Chondrocyte (in vitro differentiated cells): ENCODE results near the gene CLEC16A. TPM values are rescaled to one million over a fixed set of nuclear protein-coding genes. Genes with fewer than 3 reads are reported as not detected.

Source experiments
- DNase-seq: peaks from one replicate; pipeline ENCODE4 v3.0.0; 2021; ENCODE audit warnings: mixed read lengths, low spot score
- H3K27ac Mint-ChIP-seq: one replicate; pipeline ENCODE4 v1.8.0; 2021; ENCODE audit warnings: mild to moderate bottlenecking, moderate library complexity, mixed read lengths; ENCODE audit not compliant: unreplicated experiment
- H3K27me3 Mint-ChIP-seq: 2 replicates; pipeline ENCODE4 v1.8.0; 2021; ENCODE audit warnings: low read depth, mixed read lengths
- H3K36me3 Mint-ChIP-seq: 2 replicates; pipeline ENCODE4 v1.8.0; 2021; ENCODE audit warnings: low read depth, mixed read lengths
- H3K4me1 Mint-ChIP-seq: 2 replicates; pipeline ENCODE4 v1.8.0; 2021; ENCODE audit warnings: low read depth, mild to moderate bottlenecking, mixed read lengths
- H3K4me3 Mint-ChIP-seq: one replicate; pipeline ENCODE4 v1.8.0; 2021; ENCODE audit warnings: mild to moderate bottlenecking, moderate library complexity, mixed read lengths; ENCODE audit not compliant: unreplicated experiment
- H3K9me3 Mint-ChIP-seq: 2 replicates; pipeline ENCODE4 v1.8.0; 2021; ENCODE audit warnings: low read depth, mixed read lengths
- total RNA-seq: library from RNA; stranded (reverse); gene quantifications from 3 replicates; pipeline ENCODE4 v1.2.1, GENCODE V29; 2021
- TF ChIP-seq, protein P1 (sequence below): fragments of 200-600 bp; sonication (generic); IDR thresholded peaks from 2 replicates; pipeline ENCODE4 v1.5.0; 2021; ENCODE audit warnings: antibody characterized with exemption, mild to moderate bottlenecking, moderate library complexity

Gene CLEC16A
- total RNA-seq, 1 donor from 2014 or later = 17.9 TPM

DNA sequence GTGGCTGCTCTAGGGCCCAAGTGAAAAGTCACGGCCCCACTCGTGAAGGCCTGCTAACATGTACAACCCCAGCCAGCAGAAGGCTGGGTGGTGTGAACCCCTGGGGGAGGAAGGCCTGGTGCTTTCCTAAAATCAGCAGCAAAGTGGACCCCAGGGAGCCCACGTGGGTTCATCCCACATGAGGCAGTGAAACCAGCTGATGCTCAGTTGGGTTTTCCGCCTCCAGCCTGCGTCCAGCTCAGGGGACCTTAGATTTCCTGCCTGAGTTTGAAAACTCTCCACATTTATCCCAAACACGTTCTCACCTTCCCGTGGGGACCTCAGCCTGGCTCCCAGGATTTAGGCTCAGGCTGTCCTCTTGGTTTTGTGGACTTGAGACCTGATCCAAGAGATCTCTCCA, 225.8 kb downstream of the CLEC16A start:
- Mint-ChIP-seq H3K4me3 (no peak overlapping the region), H3K9me3 (no peaks in the 10 kb centered on the region), H3K36me3 (peaks cover 38% of the 10 kb centered on the region), H3K4me1 (no peaks in the 10 kb centered on the region), H3K27me3 (no peaks in the 10 kb centered on the region), H3K27ac (no peak overlapping the region)
- DNase-seq = no peak
- TF ChIP-seq, protein P1, sequence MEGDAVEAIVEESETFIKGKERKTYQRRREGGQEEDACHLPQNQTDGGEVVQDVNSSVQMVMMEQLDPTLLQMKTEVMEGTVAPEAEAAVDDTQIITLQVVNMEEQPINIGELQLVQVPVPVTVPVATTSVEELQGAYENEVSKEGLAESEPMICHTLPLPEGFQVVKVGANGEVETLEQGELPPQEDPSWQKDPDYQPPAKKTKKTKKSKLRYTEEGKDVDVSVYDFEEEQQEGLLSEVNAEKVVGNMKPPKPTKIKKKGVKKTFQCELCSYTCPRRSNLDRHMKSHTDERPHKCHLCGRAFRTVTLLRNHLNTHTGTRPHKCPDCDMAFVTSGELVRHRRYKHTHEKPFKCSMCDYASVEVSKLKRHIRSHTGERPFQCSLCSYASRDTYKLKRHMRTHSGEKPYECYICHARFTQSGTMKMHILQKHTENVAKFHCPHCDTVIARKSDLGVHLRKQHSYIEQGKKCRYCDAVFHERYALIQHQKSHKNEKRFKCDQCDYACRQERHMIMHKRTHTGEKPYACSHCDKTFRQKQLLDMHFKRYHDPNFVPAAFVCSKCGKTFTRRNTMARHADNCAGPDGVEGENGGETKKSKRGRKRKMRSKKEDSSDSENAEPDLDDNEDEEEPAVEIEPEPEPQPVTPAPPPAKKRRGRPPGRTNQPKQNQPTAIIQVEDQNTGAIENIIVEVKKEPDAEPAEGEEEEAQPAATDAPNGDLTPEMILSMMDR = no peak

DNA sequence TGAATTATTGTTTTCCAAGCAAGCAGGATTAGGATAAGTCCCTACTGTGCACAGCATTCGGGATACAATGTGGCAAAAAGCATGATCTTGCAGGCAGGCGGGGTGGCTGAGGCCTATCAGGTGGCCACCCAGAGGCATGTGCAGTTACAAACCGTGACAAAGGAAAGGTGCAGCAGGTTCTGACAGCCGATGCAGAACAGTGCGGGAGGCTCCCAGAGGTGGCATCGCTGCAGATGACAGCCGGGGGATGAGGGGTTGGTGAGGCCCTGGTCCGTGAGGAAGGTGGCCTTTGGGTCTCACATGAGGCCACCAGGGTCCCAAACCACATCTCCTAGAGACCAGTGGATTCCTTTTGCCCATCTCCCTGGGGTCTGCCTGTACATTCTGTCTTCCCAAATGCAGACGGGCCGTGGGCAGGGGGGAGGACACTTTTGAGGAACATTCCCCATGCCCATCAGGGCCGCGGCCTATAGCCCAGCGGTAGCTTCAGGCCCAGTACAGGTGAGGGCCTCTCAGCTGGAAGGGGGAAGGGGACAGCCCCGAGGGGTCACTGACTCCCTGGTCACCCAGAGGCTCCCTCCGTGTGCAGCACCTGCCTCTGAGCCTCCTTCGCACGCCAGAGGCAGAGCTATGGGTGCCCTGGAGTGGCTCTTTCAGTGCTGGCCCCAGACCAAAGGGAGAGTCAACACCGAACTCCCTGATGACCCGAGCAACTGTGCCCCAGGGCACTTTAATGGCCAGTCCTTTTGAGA, 226.5 kb downstream of the CLEC16A start:
- peak; percentile 54 for DNase-seq
- TF ChIP-seq, protein P1 = no peak
- Mint-ChIP-seq H3K4me1 (no peaks in the 10 kb centered on the region), H3K27ac (no peak overlapping the region), H3K27me3 (no peaks in the 10 kb centered on the region), H3K36me3 (peaks cover 38% of the 10 kb centered on the region), H3K9me3 (no peaks in the 10 kb centered on the region), H3K4me3 (no peak overlapping the region)

DNA sequence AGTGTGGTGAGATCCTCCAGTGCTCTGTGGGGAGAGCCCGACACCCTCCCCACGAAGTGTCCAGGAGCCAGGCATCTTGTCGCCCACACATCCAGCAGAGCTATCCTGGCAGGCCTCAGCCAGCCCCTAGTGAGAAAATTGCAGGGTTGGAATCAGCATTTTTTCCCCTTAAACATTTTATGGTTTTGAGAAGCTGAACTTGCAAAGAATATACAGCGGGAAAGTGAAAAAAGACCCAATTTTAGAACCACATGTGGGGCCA, 227.0 kb downstream of the CLEC16A start:
- Mint-ChIP-seq H3K27ac (no peak overlapping the region), H3K27me3 (no peaks in the 10 kb centered on the region), H3K4me3 (no peak overlapping the region), H3K4me1 (no peaks in the 10 kb centered on the region), H3K36me3 (peaks cover 37% of the 10 kb centered on the region), H3K9me3 (no peaks in the 10 kb centered on the region)
- TF ChIP-seq, protein P1 = no peak
- DNase-seq = no peak

DNA sequence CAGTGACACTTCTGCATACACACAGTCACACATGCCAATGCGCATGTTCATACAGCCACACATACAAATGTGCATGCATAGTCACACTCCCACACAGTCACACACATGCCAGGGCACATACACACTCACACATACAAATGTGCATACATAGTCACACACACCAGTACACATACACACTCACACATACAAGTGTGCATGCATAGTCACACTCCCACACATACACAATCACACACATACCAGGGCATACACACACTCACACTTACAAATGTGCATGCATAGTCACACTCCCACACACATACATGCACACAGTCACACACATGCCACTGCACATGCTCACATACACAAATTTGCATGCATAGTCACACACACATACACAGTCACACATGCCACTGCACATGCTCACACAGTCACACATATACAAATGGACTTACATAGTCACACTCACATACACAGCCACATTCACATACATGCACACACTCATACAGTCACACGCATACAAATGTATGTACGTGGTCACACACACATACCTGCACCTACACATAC, 227.5 kb downstream of the CLEC16A start:
- H3K36me3 Mint-ChIP-seq = peaks cover 34% of the 10 kb centered on the region
- H3K27me3 Mint-ChIP-seq = no peaks in the 10 kb centered on the region
- no peak overlapping the region for H3K27ac Mint-ChIP-seq
- TF ChIP-seq, protein P1 = no peak
- no peaks in the 10 kb centered on the region for H3K4me1 Mint-ChIP-seq
- no peak overlapping the region for H3K4me3 Mint-ChIP-seq
- DNase-seq = peak; percentile 11
- H3K9me3 Mint-ChIP-seq = no peaks in the 10 kb centered on the region

DNA sequence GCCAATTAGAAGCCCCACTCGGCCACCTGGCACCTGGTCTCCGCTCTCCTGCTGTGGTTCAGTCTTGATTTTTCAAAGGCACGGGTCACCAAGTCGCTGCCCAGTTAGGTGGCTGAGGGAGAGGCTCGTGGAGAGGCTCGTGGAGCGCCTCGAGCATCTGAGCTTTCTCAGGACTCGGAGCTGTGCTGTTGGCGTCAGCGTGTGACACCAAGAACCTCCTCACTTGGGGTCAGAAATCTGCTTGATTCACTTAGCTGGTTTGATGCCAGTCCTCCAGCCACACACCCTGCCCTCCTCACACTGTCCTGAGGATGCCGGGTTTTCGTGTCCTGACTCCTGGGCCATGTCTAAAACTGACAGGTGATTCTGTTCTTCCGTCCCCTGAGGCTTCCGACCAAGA, 229.1 kb downstream of the CLEC16A start:
- H3K36me3 Mint-ChIP-seq = peaks cover 25% of the 10 kb centered on the region
- no peak for DNase-seq
- H3K9me3 Mint-ChIP-seq = no peaks in the 10 kb centered on the region
- no peak overlapping the region for H3K4me3 Mint-ChIP-seq
- H3K27me3 Mint-ChIP-seq = no peaks in the 10 kb centered on the region
- TF ChIP-seq, protein P1 = no peak
- no peaks in the 10 kb centered on the region for H3K4me1 Mint-ChIP-seq
- H3K27ac Mint-ChIP-seq = no peak overlapping the region
